GM12864 (cell line): ENCODE data around the gene NCF2.

Experiments
- DNase-seq: peaks from one replicate; pipeline ENCODE4 v3.0.0-alpha.2; 2011; ENCODE audit warnings: low read depth
- H3K4me3 ChIP-seq: 2 replicates; pipeline ENCODE4 v1.5.1; 2011; ENCODE audit warnings: mild to moderate bottlenecking, low read depth, low read length, control low read depth
- TF ChIP-seq, protein P1 (sequence below): IDR thresholded peaks from 2 replicates; pipeline ENCODE4 v1.5.1; 2011; ENCODE audit warnings: low read depth, mild to moderate bottlenecking, moderate library complexity, low read length, control low read depth, inconsistent platforms; ENCODE audit errors: missing control alignments

Gene NCF2

DNA sequence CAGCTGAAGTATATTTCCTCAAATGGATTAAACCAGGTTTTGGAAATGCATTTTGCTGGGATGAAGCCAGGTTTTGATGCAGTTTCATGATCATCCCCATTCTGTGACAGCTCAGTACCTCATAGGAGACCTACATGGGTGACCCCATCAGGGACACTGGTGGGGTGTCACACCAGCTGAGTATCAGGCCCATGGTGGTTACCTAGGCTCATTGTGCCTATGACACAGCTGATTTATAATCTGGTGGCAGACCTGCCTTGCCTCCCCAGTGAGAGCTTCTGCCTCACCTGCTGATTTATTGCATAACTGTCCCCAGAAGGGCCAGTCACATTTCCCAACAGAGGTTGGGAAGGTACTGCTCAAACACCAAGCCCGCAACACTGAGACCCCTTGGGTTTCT, 3.8 kb downstream of the NCF2 start:
- H3K4me3 ChIP-seq = no peak overlapping the region
- TF ChIP-seq, protein P1, sequence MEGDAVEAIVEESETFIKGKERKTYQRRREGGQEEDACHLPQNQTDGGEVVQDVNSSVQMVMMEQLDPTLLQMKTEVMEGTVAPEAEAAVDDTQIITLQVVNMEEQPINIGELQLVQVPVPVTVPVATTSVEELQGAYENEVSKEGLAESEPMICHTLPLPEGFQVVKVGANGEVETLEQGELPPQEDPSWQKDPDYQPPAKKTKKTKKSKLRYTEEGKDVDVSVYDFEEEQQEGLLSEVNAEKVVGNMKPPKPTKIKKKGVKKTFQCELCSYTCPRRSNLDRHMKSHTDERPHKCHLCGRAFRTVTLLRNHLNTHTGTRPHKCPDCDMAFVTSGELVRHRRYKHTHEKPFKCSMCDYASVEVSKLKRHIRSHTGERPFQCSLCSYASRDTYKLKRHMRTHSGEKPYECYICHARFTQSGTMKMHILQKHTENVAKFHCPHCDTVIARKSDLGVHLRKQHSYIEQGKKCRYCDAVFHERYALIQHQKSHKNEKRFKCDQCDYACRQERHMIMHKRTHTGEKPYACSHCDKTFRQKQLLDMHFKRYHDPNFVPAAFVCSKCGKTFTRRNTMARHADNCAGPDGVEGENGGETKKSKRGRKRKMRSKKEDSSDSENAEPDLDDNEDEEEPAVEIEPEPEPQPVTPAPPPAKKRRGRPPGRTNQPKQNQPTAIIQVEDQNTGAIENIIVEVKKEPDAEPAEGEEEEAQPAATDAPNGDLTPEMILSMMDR = no peak
- no peak for DNase-seq

DNA sequence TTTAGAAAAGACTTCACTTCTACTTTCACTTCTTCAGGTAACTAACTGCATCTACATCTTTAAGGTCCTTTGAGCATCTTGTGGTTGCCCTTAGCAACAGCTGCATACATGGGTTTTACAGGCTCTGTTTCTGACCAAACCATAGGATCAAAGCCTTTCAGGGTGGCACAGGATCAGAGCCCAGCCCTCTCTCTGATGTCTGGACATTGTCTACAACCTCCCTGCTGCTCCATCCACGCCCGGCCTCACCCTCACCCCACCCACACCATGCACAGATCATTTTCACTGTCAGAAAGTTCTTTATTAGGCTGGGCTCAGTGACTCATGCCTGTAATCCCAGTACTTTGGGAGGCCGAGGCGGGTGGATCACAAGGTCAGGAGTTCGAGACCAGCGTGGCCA, 5.2 kb downstream of the NCF2 start:
- no peak for DNase-seq
- H3K4me3 ChIP-seq = no peak overlapping the region
- TF ChIP-seq, protein P1 = no peak

DNA sequence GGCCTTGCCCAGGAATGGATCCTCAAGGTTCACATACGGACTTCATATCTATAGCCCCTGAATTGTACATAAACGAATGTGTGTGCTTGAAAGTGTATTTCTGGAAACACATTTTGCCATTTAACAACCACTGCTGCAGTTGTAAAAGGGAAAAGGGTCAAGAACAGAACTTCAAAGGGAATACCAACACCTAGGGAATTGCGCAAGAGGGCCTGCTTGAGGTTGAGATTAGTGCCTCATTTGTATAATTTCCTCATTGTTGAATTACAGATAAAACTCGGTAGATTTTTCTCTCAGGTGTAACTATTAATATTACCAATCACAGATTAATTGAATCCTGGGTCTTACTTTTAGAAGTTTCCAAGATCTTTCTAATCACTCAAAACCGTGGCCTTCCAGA, 6.1 kb downstream of the NCF2 start:
- TF ChIP-seq, protein P1 = no peak
- H3K4me3 ChIP-seq = no peak overlapping the region
- DNase-seq = no peak

DNA sequence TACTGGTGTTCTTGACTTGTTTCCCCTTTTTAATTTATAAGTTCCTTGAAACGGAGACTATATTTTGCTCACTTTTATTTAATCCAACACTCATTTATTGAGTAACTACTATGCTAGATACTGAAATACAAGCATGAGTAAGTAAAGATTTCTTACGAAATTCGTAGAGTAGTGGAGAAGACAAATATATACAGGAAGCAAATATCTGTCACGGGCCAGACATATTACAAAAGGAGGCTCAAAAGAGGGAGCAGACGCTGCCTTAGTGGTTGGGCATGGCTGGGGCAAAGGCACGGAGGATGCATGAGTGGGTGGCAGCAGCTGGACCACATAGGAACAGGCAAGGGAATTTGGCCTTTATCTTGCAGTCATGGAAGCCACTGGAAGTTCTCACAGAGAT, 6.8 kb downstream of the NCF2 start:
- TF ChIP-seq, protein P1 = no peak
- DNase-seq = no peak
- H3K4me3 ChIP-seq = no peak overlapping the region

DNA sequence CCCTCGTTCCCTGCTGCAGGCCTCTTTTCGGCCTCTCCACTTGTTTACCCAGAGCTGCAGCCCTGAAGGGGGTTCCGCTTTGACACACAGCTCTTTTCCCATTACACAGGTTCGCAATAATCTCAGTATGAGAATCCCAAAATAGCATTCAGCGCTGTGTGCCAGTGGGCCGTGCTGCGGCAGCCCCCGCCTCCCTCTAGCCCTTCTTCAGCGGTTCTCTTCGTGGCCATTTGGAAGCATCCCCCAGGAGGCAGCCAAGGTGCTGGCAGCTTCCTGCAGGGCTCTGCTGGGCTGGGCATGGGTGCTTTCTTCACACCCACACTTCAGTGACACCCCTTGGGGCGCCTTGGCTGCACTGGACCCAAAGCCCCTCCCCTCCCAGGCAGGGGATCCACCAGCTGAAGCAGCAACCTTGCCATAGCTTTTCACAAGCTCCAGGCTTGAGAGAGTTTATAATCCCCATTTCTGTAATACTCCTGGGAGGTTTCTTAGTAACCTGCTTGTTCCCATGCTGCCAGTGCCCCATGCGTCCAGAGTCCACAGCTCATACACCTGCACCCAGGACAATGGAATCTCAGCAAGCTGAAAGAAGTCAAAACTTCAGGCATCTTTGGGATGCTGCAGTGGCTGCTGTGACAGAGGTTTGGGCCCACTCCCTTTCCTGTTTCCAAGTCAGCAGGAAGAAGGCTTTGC, 8.1 kb downstream of the NCF2 start:
- no peak overlapping the region for H3K4me3 ChIP-seq
- TF ChIP-seq, protein P1 = no peak
- no peak for DNase-seq

DNA sequence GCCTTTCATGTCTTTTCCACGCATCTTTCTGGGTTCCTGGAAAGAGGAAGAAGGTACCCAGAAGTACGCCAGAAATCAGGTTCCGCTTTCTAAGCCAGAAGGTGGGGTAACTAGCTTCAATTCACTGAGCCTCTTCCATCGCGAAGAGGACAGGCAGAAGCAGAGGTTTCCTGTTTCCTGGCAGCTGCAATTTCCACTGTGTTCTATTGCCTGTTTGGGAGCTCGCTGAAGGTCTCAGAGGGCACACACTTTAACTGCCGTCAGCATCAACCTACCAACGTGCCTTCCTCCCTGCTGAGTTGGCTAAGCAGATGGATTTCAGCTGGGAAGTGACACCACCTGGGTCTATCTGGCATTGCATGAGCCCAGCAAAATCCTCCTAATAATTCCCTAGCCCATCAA, 10.0 kb downstream of the NCF2 start:
- DNase-seq = no peak
- no peak overlapping the region for H3K4me3 ChIP-seq
- TF ChIP-seq, protein P1 = peak; percentile 31

DNA sequence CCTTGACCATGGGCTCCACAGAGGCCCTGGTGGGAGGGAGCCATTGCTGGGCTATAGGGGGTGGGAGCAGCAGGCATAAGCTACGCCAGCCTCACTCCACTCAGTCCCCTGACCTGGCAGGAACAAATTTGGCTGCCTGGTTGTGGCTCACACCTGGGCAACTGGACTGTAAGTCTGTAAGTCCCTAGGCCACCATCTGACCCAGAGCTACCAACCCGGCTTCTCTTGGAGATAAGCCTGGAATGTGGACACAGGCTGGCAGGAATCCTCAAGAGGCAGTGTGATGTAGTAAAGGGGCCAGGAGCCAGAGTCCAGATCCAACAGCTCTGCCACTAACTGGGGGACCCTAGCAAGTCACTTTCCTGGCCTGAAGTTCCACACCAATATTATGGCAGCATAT, 11.4 kb downstream of the NCF2 start:
- no peak overlapping the region for H3K4me3 ChIP-seq
- TF ChIP-seq, protein P1 = no peak
- DNase-seq = no peak
